Retinal pigment epithelial cell (primary cell): ENCODE results near the gene MOCS2.

Experiments
- DNase-seq: peaks from one replicate; pipeline ENCODE4 v3.0.0-alpha.2; 2010; ENCODE audit warnings: low read depth
- H3K4me3 ChIP-seq: 2 replicates; pipeline ENCODE4 v1.5.1; 2011; ENCODE audit warnings: mild to moderate bottlenecking, low read length, control low read depth, moderate library complexity
- CTCF ChIP-seq: conservative IDR thresholded peaks from 2 replicates; pipeline ENCODE4 v1.5.1; 2011; ENCODE audit warnings: low read depth, low read length, control low read depth, inconsistent platforms

The MOCS2 gene

GRCh38 chr5:53069626-53070025, 39.9 kb downstream of the MOCS2 start:
- H3K4me3 ChIP-seq, result no peak overlapping the region
- no peak for TF ChIP-seq CTCF
- DNase-seq, result no peak

- H3K4me3 ChIP-seq, result no peak overlapping the region
- no peak for DNase-seq
- no peak for TF ChIP-seq CTCF
Observed at GRCh38 chr5:53068291-53068836, 41.2 kb downstream of the MOCS2 start.

- TF ChIP-seq CTCF, result no peak
- no peak overlapping the region for H3K4me3 ChIP-seq
- DNase-seq, result no peak
Observed at GRCh38 chr5:53067641-53068040, 41.9 kb downstream of the MOCS2 start.

- H3K4me3 ChIP-seq, result no peak overlapping the region
- no peak for TF ChIP-seq CTCF
- no peak for DNase-seq
Observed at GRCh38 chr5:53066088-53066487, 43.5 kb downstream of the MOCS2 start.

- DNase-seq, result no peak
- no peak for TF ChIP-seq CTCF
- no peak overlapping the region for H3K4me3 ChIP-seq
Observed at GRCh38 chr5:53063791-53064190, 45.8 kb downstream of the MOCS2 start.

GRCh38 chr5:53063176-53063575, 46.4 kb downstream of the MOCS2 start:
- no peak overlapping the region for H3K4me3 ChIP-seq
- no peak for DNase-seq
- TF ChIP-seq CTCF, result no peak

GRCh38 chr5:53059281-53059680, 50.3 kb downstream of the MOCS2 start:
- no peak overlapping the region for H3K4me3 ChIP-seq
- TF ChIP-seq CTCF, result no peak
- no peak for DNase-seq
